Retinal pigment epithelial cell (primary cell): ENCODE data around the gene CD3D.
A peak's percentile ranks its signal among the peaks of the same experiment; 100 is the strongest.

Experiments
- DNase-seq: peaks from one replicate; pipeline ENCODE4 v3.0.0-alpha.2; 2010; ENCODE audit warnings: low read depth
- H3K4me3 ChIP-seq: 2 replicates; pipeline ENCODE4 v1.5.1; 2011; ENCODE audit warnings: mild to moderate bottlenecking, low read length, control low read depth, moderate library complexity
- TF ChIP-seq, protein P1 (sequence below): conservative IDR thresholded peaks from 2 replicates; pipeline ENCODE4 v1.5.1; 2011; ENCODE audit warnings: low read depth, low read length, control low read depth, inconsistent platforms

CD3D gene

DNA sequence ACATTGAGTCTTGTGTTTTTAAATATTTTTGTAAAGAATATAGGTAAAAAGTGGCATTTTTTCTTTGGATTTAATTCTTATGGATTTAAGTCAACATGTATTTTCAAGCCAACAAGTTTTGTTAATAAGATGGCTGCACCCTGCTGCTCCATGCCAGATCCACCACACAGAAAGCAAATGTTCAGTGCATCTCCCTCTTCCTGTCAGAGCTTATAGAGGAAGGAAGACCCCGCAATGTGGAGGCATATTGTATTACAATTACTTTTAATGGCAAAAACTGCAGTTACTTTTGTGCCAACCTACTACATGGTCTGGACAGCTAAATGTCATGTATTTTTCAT is 38.3 kb downstream of the CD3D start:
- TF ChIP-seq, protein P1, sequence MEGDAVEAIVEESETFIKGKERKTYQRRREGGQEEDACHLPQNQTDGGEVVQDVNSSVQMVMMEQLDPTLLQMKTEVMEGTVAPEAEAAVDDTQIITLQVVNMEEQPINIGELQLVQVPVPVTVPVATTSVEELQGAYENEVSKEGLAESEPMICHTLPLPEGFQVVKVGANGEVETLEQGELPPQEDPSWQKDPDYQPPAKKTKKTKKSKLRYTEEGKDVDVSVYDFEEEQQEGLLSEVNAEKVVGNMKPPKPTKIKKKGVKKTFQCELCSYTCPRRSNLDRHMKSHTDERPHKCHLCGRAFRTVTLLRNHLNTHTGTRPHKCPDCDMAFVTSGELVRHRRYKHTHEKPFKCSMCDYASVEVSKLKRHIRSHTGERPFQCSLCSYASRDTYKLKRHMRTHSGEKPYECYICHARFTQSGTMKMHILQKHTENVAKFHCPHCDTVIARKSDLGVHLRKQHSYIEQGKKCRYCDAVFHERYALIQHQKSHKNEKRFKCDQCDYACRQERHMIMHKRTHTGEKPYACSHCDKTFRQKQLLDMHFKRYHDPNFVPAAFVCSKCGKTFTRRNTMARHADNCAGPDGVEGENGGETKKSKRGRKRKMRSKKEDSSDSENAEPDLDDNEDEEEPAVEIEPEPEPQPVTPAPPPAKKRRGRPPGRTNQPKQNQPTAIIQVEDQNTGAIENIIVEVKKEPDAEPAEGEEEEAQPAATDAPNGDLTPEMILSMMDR, result no peak
- no peak overlapping the region for H3K4me3 ChIP-seq
- no peak for DNase-seq

- no peak overlapping the region for H3K4me3 ChIP-seq
- TF ChIP-seq, protein P1, result no peak
- DNase-seq, result no peak
These were observed 40.8 kb downstream of the CD3D start for GRCh38 chr11:118301600-118302195.

- DNase-seq, result no peak
- TF ChIP-seq, protein P1, result peak; percentile 70
These were observed 46.6 kb downstream of the CD3D start for GRCh38 chr11:118295815-118296454.

GRCh38 chr11:118295199-118295598 is 47.3 kb downstream of the CD3D start:
- no peak overlapping the region for H3K4me3 ChIP-seq
- TF ChIP-seq, protein P1, result no peak
- DNase-seq, result no peak

More at GRCh38 chr11:118295815-118296454, 46.6 kb downstream of the CD3D start:
- H3K4me3 ChIP-seq, result no peak overlapping the region

DNA sequence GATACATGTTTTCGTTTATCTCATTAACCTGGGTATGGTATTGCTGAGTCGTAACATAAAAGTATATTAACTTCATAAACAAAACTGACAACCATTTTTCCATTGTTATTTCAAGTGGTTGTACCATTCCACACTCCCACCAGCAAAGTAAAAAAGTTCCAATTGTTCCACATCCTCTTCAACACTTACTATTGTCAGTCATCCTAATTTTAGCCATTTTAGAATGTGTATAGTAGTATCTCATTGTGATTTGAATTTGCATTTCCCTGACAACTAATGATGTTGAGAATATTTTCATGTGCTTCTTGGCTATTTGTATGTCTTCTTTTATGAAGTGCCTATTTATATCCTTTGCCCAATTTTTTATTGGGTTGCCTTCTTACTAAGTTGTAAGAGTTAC is 48.5 kb downstream of the CD3D start:
- TF ChIP-seq, protein P1, result no peak
- no peak for DNase-seq
- H3K4me3 ChIP-seq, result no peak overlapping the region

GRCh38 chr11:118291477-118292135 is 50.9 kb downstream of the CD3D start:
- no peak for DNase-seq

More at GRCh38 chr11:118291477-118292135, 50.9 kb downstream of the CD3D start:
- TF ChIP-seq, protein P1, result no peak
- no peak overlapping the region for H3K4me3 ChIP-seq
